Measurements from ENCODE around the gene TPM1. TPM values are rescaled to one million over a fixed set of nuclear protein-coding genes. Genes with fewer than 3 reads are reported as not detected.

The TPM1 gene
- polyA plus RNA-seq, 1 donor: 6,078 TPM

DNA sequence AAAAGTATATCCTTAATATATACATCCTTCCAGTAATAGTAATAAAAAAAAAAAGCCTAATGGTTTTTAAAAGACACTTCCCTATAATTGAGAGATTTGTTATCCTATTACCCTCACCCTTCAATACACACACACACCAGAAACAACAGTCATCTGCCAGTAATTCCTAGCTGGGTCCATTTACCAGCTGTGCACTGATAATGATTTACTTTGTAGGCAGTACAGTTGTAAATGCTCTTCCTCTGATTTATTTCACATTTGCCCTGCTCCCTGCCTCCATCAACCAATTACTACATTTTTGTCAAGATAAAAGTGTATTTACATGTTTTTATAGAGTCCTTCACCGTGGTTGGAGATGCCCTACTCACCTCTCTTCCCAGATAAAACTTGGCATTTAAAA lies 12.4 kb downstream of the TPM1 start:
- DNase-seq (ENCODE audit: low read depth): no peak

DNA sequence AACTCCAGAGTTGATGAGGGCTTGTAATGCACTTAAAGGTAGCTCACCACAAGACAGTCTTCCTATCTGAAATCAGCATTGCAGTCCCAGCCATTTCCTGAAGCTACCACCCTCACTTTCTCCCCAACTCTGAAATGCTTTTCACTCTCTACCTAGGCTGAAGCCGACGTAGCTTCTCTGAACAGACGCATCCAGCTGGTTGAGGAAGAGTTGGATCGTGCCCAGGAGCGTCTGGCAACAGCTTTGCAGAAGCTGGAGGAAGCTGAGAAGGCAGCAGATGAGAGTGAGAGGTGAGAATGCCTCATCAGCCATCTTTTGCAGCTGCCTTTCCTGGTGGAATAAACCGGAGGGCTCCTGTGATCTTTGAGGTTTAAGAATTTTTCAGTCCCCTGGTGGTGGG lies 14.3 kb downstream of the TPM1 start:
- no peak for DNase-seq (ENCODE audit: low read depth)

DNA sequence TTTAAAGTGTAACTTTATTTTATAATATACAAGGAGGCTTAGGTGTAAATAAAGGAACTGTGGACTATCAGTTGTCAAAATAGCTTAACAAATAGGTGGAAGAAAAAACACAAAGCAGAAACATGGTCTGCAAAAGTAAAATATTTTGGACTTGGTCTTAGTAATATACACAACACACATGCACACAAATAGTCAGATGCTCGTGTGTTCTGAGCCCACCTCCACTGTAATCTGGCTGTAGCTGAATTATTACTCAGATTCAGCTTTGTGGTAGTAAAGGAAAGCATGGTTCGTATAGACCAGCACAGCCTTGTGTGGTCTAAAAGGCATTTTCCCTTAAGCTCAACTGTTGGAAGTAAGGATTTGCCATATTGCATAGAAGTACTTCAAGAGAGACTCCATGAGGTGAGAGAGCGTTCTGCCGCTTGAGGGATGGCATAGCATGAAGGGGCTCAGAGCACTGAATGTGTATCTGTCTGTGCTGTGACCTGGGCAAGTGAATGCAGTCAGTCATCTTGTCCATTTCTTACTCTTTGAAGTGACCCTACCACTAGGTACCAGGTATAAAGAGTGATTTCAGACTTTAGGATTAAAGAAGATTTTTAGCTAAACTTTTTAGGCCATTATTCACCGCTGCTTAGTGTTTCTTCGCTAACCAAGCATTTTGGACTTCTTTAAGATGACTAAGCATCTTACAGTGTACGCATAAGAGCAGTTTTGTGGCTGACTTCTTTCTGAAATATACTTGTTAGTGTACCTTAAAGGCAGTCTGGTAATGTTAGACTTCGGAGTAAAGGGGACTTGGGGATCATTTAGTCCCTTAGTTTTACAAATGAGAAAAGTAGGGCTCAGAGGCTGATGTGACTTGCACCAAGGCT lies 15.2 kb downstream of the TPM1 start:
- no peak for DNase-seq (ENCODE audit: low read depth)

DNA sequence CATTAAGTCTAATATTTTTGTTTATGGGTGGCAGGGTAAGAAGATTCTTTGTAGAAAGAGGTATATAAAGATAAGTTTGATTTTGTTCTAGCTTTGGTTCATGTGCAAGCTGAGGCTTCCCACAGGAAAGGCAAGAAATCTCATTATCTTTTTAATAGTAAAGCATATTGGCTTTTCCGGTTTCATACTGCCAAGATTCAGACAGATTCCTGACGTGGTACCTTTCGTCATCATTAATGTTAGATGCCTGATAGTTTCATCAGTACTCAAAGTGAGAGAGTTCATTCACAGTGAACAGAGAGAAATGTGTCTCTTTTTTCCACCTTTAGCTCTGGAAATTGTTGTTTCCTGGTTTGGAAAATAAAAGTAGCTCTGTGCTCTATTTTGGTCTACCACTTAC lies 16.5 kb downstream of the TPM1 start:
- DNase-seq (ENCODE audit: low read depth): no peak

DNA sequence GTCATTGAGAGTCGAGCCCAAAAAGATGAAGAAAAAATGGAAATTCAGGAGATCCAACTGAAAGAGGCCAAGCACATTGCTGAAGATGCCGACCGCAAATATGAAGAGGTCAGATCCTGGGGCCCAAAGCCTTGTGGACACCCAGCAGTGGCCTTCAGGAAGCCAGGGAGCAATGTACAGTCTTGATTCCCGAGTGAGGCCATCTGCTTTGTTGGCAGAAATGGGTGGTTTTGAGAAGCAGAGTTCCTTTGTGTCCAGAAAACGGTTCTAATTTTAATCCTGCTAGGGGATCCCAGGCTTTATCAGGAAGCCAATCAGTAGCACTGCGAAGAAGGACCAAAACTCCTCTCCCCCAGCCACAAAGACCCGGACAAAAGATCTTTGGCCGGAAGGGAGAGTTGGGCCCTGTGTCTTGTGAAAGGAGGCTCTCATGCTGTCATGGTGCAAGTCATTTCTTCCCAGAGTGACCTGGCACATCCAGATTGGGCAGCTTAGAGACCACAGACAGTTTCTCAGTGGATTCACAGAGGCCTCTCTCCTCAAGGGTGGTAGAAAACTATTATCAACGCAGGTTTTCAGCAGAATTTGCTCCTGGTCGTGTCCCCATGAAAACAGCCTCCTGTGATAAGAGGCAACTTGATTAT lies 17.1 kb downstream of the TPM1 start:
- no peak for DNase-seq (ENCODE audit: low read depth)

DNA sequence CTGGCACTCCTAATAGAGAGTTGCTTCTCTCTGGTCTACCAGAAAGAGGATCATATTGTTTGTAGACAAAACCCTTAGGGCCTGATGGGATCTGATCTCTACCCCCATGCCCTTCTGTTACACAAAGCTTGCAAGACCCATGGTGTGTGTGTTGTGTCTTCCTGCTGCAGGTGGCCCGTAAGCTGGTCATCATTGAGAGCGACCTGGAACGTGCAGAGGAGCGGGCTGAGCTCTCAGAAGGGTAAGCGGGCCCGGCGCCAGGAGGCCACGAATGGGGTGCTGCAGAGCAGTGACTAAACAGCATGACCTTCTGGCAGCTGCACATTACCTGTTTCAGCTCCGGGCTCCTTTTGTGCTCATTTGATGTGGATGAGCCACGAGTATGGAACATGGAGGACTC lies 18.2 kb downstream of the TPM1 start:
- DNase-seq (ENCODE audit: low read depth): no peak

DNA sequence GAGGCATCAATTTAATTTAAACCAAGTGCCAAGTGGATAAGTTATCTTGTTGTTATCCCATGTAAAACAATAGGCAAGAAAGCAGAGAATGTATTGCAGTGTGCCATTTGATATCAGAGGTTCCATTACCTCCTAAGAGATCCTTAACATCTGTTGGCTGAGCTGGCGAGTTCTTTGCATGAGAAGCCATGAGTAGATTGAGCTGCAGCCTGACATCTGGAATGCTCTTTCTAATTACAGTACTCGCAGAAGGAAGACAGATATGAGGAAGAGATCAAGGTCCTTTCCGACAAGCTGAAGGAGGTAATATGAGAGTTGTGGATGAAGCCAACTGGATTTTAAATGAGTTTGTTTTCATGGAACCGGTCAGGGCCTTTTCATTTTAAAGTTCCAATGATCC lies 19.4 kb downstream of the TPM1 start:
- no peak for DNase-seq (ENCODE audit: low read depth)

DNA sequence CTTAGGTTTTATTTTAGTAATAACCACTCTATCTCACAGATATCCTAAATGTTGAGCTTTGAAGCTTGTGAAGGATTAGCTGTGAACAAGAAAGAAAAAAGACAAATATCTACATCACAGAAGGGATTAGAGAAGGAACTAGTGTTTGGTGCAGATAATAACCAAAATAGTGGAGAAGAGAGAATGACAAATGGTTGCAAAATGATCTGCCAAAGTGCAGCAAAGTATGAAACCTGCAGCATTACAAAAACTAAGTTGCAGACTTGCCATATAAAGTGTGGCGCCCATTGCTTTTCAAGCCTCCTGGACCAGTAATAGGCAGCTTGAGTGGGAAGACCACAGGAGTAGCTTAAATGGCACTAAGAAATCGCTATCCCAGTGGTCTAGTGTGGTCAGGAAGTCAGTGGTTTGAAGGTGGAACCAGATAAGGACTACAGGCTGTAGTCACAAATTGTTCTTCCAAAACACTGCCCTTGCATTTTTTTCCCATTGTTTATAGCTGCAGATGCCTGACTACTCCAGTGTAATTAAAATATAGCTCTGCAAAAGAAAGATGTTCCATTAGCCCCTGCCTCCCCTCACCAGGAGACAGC lies 20.7 kb downstream of the TPM1 start:
- no peak for DNase-seq (ENCODE audit: low read depth)

DNA sequence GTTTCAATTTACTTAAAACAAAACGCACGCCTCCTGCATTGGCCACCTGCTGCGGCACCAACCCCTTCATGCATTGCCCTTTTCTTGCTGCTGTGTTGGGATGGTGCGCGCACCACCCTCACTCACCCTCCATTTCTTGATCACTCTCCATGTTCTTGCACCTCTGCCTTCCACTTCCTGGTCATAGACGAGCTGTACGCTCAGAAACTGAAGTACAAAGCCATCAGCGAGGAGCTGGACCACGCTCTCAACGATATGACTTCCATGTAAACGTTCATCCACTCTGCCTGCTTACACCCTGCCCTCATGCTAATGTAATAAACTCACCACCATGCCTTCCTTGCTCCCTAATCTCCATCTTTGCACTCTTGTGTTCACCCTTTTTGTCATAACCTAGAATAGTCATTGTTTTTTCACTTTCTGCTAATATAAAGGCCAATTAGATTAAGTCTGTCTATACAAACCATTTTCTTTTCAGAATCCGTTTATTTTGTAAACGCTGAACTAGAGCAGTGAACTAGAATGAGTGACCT lies 21.4 kb downstream of the TPM1 start:
- DNase-seq (ENCODE audit: low read depth): no peak

DNA sequence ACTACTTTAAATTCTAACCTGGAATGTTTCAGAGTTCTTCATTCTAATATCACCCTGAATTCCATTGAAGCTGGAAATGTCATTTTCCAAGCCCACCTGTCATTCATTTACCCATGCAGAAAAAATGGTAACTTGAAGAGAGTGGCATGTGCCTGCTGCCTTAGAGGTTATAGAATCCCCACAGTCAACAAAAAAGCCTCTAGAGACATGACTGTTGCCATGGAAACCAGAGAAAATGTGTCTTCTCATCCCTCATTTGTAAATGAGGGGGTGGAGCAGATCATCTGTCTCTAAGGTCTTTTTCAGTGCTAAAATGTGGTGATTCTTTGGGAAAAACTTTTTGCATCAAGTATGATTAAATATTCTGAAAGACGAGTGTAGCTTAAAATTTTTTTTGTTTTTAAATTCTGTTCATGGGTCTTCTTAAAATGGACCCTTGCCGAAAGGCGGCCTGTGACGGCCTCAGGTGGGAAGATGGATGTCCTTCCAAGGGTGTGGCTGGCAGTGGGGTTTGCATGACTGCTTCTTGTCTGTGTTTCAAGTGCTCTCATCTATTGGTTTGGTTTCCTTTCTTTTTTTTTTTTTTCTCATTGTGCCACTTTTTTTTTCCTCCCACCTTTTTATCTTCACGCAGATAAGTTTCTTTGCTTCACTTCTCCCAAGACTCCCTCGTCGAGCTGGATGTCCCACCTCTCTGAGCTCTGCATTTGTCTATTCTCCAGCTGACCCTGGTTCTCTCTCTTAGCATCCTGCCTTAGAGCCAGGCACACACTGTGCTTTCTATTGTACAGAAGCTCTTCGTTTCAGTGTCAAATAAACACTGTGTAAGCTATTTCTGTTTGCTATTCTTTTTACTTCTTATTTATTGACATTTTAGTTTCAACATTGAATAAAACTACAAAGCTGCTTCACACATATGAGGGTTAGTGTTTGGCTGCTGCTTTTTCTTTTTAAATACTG lies 23.0 kb downstream of the TPM1 start:
- DNase-seq (ENCODE audit: low read depth): no peak

DNA sequence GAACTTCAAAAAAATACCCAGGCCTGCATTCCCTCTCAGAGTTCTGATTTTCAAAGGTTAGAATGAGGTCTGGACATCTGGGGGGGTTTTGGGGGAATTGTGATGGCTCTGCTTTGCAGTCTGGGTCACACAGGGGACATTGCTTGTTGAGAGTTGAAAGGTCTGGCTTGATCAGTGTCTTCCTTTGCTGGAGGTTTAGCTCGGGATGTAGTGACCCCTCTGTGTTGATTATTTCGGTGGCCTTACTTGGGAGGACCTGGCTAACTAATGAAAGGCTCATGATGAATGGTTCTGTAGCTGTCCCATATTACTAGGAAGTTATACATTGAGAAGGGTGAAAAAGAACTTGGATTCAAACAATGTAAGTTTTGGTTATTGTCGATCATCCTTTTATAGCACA lies 23.7 kb downstream of the TPM1 start:
- DNase-seq (ENCODE audit: low read depth): no peak

DNA sequence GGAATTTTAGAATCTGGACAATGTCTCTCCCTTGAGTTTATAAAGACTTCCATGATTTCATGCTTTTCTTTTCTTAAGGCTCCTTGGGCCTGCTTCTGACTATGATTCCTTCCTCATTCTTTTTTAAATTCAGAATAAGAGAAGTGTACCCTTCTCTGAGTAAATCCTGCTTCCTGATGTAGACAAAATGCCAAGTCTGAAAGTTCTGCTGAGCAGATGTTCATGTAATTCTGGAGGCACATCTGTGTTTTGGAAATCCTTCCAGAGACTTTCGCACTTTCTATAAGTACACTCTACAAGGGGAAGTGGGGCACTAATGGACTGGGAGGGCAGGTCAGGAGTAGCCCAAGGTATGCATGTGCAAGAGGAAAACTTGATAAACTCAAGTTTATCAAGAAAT lies 24.8 kb downstream of the TPM1 start:
- DNase-seq (ENCODE audit: low read depth): no peak

DNA sequence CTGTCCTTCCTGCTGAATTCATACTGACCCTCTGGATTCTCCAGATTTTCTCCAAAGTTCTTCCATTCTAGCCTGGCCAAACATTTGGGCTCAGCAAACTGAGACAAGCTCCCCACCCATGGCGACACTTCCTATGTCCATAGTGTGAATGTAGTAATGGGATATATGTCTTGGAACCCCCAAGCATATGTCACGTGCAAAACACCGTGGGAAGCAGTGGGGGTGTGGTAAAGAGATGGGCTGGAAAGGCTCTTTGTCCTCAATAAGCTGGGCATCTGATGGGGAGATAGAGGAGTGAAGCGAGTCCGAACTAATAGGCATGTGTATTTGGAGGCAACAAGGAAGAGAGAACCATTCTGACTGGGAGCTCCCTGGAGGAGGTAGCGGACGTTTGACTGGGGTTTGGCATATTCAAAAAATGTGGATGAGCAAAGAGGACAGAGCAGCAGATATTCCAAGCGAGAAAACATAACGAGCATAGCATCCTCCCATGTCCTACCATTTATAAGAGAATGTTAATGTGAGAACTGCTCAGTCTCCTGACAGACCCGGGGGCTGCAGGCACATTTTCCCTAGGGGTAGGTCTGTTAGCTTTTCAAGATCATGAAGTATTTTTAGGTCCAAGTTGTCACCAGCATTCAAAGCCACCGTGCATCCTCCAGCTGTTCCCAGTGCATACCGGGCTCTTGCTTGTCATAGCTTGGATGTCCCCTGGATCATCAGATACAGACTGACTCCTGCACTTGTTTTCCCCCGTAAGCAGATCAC lies 25.6 kb downstream of the TPM1 start:
- no peak for DNase-seq (ENCODE audit: low read depth)

DNA sequence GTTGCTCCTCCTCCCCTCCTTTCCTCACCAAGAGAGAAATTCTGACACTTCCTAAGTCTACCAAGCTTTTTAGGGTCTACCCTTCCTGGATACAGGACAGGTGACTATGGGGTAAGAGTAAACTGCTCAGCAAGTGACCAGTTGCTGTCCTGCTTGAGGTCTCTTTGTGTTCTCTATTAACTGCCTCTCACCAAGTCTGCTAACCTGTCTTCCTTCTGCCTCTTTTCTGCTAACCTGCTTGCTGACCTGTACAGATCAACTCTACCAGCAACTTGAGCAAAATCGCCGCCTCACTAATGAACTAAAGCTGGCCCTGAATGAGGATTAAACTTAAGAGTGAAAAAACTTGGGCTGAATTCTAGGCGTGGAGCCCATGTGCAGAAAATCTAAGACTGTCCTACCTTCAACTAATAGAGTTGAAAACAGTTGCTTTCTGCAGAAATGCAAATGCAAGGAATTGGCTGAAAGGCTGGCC lies 27.1 kb downstream of the TPM1 start:
- DNase-seq (ENCODE audit: low read depth): no peak

DNA sequence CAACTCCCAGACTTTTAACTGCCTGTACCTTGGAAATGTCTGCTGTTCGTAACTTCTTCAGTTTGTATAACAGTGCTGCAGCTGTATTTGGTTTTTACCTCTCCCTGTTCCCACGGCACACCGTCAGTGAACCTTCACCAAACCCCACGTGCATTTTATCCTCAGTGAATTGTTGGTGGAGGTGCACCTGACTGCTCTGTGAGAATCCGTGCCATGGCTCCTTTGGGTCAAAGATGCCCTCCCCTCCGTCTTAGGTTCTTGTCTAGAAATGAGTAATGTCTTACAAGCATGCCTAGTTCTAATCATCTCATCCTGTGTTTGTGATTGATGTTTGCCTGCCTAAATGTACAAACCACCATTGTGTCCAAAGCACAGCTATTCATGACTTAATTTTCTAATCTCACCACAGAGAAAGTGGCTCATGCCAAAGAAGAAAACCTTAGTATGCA lies 28.2 kb downstream of the TPM1 start:
- DNase-seq (ENCODE audit: low read depth): no peak

DNA sequence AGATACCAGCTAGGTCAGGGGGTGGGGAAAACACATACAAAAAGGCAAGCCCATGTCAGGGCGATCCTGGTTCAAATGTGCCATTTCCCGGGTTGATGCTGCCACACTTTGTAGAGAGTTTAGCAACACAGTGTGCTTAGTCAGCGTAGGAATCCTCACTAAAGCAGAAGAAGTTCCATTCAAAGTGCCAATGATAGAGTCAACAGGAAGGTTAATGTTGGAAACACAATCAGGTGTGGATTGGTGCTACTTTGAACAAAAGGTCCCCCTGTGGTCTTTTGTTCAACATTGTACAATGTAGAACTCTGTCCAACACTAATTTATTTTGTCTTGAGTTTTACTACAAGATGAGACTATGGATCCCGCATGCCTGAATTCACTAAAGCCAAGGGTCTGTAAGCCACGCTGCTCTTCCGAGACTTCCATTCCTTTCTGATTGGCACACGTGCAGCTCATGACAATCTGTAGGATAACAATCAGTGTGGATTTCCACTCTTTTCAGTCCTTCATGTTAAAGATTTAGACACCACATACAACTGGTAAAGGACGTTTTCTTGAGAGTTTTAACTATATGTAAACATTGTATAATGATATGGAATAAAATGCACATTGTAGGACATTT lies 28.9 kb downstream of the TPM1 start:
- DNase-seq (ENCODE audit: low read depth): no peak

DNA sequence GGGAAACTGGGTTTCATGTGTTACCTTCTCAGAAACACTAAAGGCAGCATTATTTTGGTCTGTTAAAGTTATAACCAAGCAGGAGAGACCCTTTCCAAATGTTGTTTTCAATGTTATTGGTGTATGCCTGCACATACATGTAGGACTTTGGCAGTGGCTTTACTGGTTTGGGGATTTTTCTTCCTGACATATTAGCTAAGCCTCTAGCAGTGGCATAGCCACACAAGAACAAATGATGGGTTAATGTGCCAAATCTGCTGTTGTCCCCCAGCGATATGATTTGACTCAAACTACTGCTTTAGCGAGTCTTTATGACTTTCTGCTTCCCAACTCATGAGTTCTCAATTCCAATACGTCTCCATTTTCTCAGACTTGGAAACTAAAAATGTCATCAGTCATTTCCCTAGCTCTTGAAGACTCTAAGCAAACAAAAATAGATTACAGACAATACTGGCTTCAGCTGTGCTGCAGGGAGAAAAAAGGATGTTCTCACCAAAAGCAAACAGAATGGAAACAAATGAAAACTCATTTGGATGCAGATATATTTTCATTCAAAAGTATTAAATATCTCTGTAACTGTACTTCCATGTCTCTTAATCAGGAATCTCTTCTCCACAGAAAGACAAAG lies 29.6 kb downstream of the TPM1 start:
- no peak for DNase-seq (ENCODE audit: low read depth)

DNA sequence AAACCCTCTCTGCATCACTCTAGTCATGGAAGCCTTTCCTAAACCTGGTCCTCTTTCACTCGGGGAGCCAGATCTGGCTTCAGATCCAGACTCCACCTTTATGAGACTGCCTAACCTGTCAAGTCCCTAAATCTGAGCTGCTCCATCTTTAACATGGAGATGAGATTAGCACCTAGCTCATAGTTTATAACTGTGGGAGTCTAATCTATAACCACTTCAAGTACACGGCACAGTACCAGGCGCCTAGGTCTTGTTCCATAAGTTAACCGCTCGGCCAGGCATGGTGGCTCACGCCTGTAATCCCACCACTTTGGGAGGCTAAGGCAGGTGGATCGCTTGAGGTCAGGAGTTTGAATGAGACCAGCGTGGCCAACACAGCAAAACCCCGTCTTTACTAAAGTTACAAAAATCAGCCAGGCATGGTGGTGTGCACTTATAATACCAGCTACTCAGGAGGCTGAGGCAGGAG lies 30.3 kb downstream of the TPM1 start:
- DNase-seq (ENCODE audit: low read depth): no peak

DNA sequence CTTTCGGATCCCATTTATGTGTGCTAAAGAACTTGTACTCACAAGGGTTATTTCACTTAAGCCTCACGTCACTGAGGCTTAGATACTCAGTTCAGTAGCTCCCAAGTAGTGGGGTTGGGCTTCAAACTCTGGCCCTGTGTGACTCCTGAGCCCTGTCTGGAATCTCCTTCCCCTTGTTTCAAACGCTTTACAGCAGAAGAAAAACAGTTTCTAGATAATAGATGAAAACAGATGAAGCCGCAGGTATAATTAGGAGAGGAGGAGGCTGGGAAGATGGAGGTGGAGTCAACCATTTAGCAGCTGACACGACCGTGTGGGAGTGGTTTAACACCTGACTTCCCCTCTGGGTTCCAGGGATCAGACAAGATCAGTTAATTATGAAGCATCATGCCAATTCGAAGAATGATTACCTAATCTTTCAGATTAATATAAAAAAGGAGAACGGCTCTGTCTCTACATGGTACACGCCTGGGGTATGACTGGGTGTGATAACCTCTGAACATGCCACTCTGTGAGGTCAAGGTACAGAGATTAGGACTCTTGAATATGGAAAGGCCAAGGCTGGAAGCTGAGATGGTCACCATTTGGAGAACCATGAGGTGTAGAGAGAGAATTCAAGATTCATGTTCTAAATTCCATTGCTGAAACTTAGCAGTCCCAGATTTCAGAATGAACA lies 31.1 kb downstream of the TPM1 start:
- DNase-seq (ENCODE audit: low read depth): no peak
